GM18951 (cell line): Measurements from ENCODE around the gene DVL2.

Experiments
- POLR2A ChIP-seq: IDR thresholded peaks from 4 replicates; pipeline ENCODE4 v1.6.1; 2011; ENCODE audit warnings: mild to moderate bottlenecking; ENCODE audit not compliant: insufficient read length, insufficient read depth; ENCODE audit errors: extremely low read depth
- in situ Hi-C: fragments of 300-500 bp; cut with MboI; formaldehyde crosslinking; loops from one replicate; pipeline ENCODE4 v1.12.0; 2022; ENCODE audit warnings: low sequenced_read_pairs, mixed read lengths, inconsistent platforms; ENCODE audit not compliant: unreplicated experiment

Gene DVL2

GRCh38 chr17:7223375-7223774 is 10.9 kb downstream of the DVL2 start:
- in situ Hi-C loops, result no loop called here
- no peak for TF ChIP-seq POLR2A

GRCh38 chr17:7222972-7223292 is 11.4 kb downstream of the DVL2 start:
- in situ Hi-C loops, result no loop called here
- no peak for TF ChIP-seq POLR2A

GRCh38 chr17:7222093-7222971 is 12.0 kb downstream of the DVL2 start:
- in situ Hi-C loops, result no loop called here
- peak; percentile 16 for TF ChIP-seq POLR2A

- TF ChIP-seq POLR2A, result no peak
- in situ Hi-C loops, result no loop called here
Observed at GRCh38 chr17:7221278-7222092, 12.8 kb downstream of the DVL2 start.

DNA sequence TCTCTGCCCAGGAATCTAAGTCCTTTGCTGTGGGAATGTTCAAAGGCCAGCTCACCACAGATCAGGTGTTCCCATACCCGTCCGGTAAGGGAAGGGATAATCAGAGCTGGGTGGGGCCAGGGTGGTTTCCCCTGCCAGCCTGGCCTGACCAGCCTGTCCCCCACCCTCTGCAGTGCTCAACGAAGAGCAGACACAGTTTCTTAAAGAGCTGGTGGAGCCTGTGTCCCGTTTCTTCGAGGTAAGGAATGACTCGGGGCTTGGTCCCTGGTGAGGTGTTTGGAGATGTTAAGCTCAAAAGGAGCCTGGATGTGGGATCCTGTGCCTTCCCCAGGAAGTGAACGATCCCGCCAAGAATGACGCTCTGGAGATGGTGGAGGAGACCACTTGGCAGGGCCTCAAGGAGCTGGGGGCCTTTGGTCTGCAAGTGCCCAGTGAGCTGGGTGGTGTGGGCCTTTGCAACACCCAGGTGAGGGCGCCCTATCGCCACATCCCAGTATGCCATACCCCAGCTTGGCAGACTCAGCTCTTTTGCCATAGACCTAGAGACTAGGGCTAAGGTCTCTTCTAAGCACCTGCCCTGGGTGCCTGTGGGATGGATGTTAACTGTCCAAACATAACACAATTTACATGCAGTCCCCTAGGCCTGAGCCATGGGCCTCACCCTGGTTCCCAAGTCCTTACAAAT is 13.6 kb downstream of the DVL2 start:
- TF ChIP-seq POLR2A, result peak; percentile 28
- in situ Hi-C loops, result no loop called here

DNA sequence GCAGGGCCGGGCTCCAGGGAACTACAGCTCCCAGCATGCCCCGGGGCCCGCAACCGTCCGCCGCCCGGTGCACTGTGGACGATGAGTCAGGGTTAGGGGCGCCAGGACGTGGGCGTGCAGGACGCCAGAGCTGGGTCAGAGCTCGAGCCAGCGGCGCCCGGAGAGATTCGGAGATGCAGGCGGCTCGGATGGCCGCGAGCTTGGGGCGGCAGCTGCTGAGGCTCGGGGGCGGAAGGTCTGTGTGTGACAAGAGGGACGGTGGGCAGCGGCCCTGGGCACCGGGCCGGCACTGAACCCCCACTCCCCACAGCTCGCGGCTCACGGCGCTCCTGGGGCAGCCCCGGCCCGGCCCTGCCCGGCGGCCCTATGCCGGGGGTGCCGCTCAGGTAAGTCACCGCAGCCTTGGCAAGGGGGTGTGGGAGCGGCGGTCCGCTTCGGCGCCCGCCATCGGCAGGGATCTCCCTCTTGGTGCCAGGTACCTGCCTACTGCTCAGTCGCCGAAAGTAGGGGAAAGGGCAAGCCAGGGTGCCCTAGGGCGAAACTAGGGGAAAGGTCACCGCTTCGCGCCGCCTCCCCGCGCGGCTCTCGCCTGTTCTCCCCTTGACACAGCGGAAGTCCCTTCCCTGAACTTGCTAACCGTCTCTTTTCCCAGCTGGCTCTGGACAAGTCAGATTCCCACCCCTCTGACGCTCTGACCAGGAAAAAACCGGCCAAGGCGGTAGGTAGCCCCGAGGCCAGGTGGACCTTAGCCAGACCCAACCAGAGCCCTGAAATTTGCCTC is 14.3 kb downstream of the DVL2 start, which contains the start of the genes ACADVL and DLG4:
TSS of gene ACADVL (plus strand) at position 127 of the 781 bp plus-strand sequence. CDS start at position 174, 47 bp downstream.
TSS of gene DLG4 (minus strand) at position 25 of the 781 bp plus-strand sequence.
- in situ Hi-C loops, result no loop called here
- peak; percentile 79 for TF ChIP-seq POLR2A

DNA sequence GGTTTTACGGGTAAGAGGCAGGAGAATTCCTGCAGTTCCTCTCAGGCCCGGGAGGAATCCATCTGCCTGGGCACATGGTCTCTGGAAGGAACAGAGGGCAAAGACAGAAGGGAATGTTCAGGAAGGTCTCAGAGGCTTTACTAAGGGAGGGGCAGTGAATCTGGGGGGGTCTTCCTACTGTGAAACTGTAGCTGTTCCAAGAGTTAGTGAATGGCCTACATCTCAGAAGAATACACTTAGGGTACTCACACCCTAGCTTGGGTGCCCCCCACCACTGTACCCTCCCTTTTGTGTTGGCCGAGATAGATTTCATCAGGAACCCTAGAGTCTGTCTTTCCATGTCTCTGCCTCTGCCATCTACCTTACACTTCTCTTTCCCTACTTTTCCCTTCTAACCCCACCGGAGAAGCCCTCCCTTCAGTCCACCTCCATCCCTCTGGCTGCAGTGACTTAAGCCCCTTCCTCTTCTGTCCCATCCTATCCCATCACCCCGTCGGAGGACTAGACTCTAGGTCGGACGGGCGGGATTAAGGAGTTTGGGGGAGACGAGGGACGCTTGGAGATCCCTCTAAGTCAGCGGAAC is 15.0 kb downstream of the DVL2 start:
- in situ Hi-C loops, result no loop called here
- no peak for TF ChIP-seq POLR2A

- TF ChIP-seq POLR2A, result no peak
- in situ Hi-C loops, result no loop called here
Observed at GRCh38 chr17:7218758-7219157, 15.6 kb downstream of the DVL2 start.

GRCh38 chr17:7218166-7218565 is 16.2 kb downstream of the DVL2 start:
- no peak for TF ChIP-seq POLR2A
- in situ Hi-C loops, result no loop called here

GRCh38 chr17:7217113-7217987 is 17.0 kb downstream of the DVL2 start:
- TF ChIP-seq POLR2A, result no peak
- in situ Hi-C loops, result no loop called here
